ENCODE measurements around the gene CYB5R3. TPM values are rescaled to one million over a fixed set of nuclear protein-coding genes. Genes with fewer than 3 reads are reported as not detected.

Gene CYB5R3
- total and polyA plus RNA-seq, 4 donors = 346 to 756 (median 437) TPM

GRCh38 chr22:42615092-42615859 is 33.9 kb downstream of the CYB5R3 start:
- Histone ChIP-seq H3K9me3 (ENCODE audit: control insufficient read depth, low read length) (no peaks in the 10 kb centered on the region), H3K27me3 (ENCODE audit: control insufficient read depth in 1 of 2, insufficient read depth in 2 of 2, low read length in 1 of 2) (peaks cover 0 to 5% of the 10 kb centered on the region in 2 donors), H3K36me3 (ENCODE audit: control insufficient read depth in 1 of 2, insufficient read depth in 2 of 2, low read length in 1 of 2) (no peaks in the 10 kb centered on the region), H3K4me1 (ENCODE audit: control insufficient read depth in 1 of 2, insufficient read depth in 2 of 2, low read length in 2 of 2) (no peaks in the 10 kb centered on the region), H3K4me3 (ENCODE audit: low read length in 2 of 2) (peak overlapping the region in 1 of 2 donors; percentile 5), H3K27ac (ENCODE audit: low read depth in 1 of 2, low read length in 2 of 2) (peak overlapping the region; percentile 37 to 97)
- WGBS, 2 donors = 0 to 1% methylated on average over 35 of the region's 35 CpGs
- ATAC-seq (ENCODE audit: low FRiP score) (peak; percentile 85), DNase-seq (peak; percentile 91)
- intact Hi-C loops (cut with DNase I) = no loop called here

GRCh38 chr22:42614312-42615091 is 34.7 kb downstream of the CYB5R3 start, which contains the start of gene POLDIP3:
TSS of gene POLDIP3 (minus strand) at chr22:42614883. CDS start at chr22:42614857, 26 bp downstream.
- H3K36me3 ChIP-seq (ENCODE audit: control insufficient read depth in 1 of 2, insufficient read depth in 2 of 2, low read length in 1 of 2) = no peaks in the 10 kb centered on the region
- no peaks in the 10 kb centered on the region for H3K4me1 ChIP-seq (ENCODE audit: control insufficient read depth in 1 of 2, insufficient read depth in 2 of 2, low read length in 2 of 2)
- no peaks in the 10 kb centered on the region for H3K9me3 ChIP-seq (ENCODE audit: control insufficient read depth, low read length)
- peaks cover 0 to 5% of the 10 kb centered on the region in 2 donors for H3K27me3 ChIP-seq (ENCODE audit: control insufficient read depth in 1 of 2, insufficient read depth in 2 of 2, low read length in 1 of 2)
- peak within 1 kb of the TSS; percentile 51 to 81 for H3K4me3 ChIP-seq (ENCODE audit: low read length in 2 of 2)
- peak within 1 kb of the TSS; percentile 43 to 97 for H3K27ac ChIP-seq (ENCODE audit: low read depth in 1 of 2, low read length in 2 of 2)
- WGBS, 2 donors = 0% methylated on average over 65 to 85 of the region's 85 CpGs
- DNase-seq (peak; percentile 100), ATAC-seq (ENCODE audit: low FRiP score) (peak; percentile 97)
- intact Hi-C loops (cut with DNase I) = no loop called here

- 0% methylated on average over 10 of the region's 10 CpGs for WGBS, 2 donors
Observed at GRCh38 chr22:42613872-42614301, 35.3 kb downstream of the CYB5R3 start.

GRCh38 chr22:42612336-42612735 is 36.9 kb downstream of the CYB5R3 start:
- Histone ChIP-seq H3K36me3 (ENCODE audit: control insufficient read depth in 1 of 2, insufficient read depth in 2 of 2, low read length in 1 of 2) (no peaks in the 10 kb centered on the region), H3K9me3 (ENCODE audit: control insufficient read depth, low read length) (no peaks in the 10 kb centered on the region), H3K27ac (ENCODE audit: low read depth in 1 of 2, low read length in 2 of 2) (no peak overlapping the region), H3K27me3 (ENCODE audit: control insufficient read depth in 1 of 2, insufficient read depth in 2 of 2, low read length in 1 of 2) (peaks cover 0 to 5% of the 10 kb centered on the region in 2 donors), H3K4me3 (ENCODE audit: low read length in 2 of 2) (no peak overlapping the region), H3K4me1 (ENCODE audit: control insufficient read depth in 1 of 2, insufficient read depth in 2 of 2, low read length in 2 of 2) (no peaks in the 10 kb centered on the region)
- ATAC-seq (ENCODE audit: low FRiP score) = no peak
- no peak for DNase-seq
- intact Hi-C loops (cut with DNase I) = no loop called here
- WGBS, 2 donors = 62 to 64% methylated on average over 11 of the region's 11 CpGs

More at GRCh38 chr22:42613872-42614301, 35.3 kb downstream of the CYB5R3 start:
- ATAC-seq (ENCODE audit: low FRiP score) (no peak), DNase-seq (peak in 1 of 2 donors; percentile 61)
- Histone ChIP-seq H3K4me1 (ENCODE audit: control insufficient read depth in 1 of 2, insufficient read depth in 2 of 2, low read length in 2 of 2) (no peaks in the 10 kb centered on the region), H3K27me3 (ENCODE audit: control insufficient read depth in 1 of 2, insufficient read depth in 2 of 2, low read length in 1 of 2) (peaks cover 0 to 5% of the 10 kb centered on the region in 2 donors), H3K36me3 (ENCODE audit: control insufficient read depth in 1 of 2, insufficient read depth in 2 of 2, low read length in 1 of 2) (no peaks in the 10 kb centered on the region), H3K4me3 (ENCODE audit: low read length in 2 of 2) (peak overlapping the region; percentile 51 to 81), H3K27ac (ENCODE audit: low read depth in 1 of 2, low read length in 2 of 2) (peak overlapping the region; percentile 43 to 85), H3K9me3 (ENCODE audit: control insufficient read depth, low read length) (no peaks in the 10 kb centered on the region)
- intact Hi-C loops (cut with DNase I) = no loop called here

GRCh38 chr22:42611051-42611450 is 38.1 kb downstream of the CYB5R3 start:
- DNase-seq (no peak), ATAC-seq (ENCODE audit: low FRiP score) (no peak)
- no peak overlapping the region for H3K27ac ChIP-seq (ENCODE audit: low read depth in 1 of 2, low read length in 2 of 2)
- intact Hi-C loops (cut with DNase I) = no loop called here
- 73 to 78% methylated on average over 1 of the region's 1 CpG for WGBS, 2 donors
- no peaks in the 10 kb centered on the region for H3K4me1 ChIP-seq (ENCODE audit: control insufficient read depth in 1 of 2, insufficient read depth in 2 of 2, low read length in 2 of 2)
- no peaks in the 10 kb centered on the region for H3K36me3 ChIP-seq (ENCODE audit: control insufficient read depth in 1 of 2, insufficient read depth in 2 of 2, low read length in 1 of 2)
- no peaks in the 10 kb centered on the region for H3K9me3 ChIP-seq (ENCODE audit: control insufficient read depth, low read length)
- H3K27me3 ChIP-seq (ENCODE audit: control insufficient read depth in 1 of 2, insufficient read depth in 2 of 2, low read length in 1 of 2) = peaks cover 0 to 5% of the 10 kb centered on the region in 2 donors
- H3K4me3 ChIP-seq (ENCODE audit: low read length in 2 of 2) = no peak overlapping the region

- ATAC-seq (ENCODE audit: low FRiP score) (no peak), DNase-seq (no peak)
- H3K9me3 ChIP-seq (ENCODE audit: control insufficient read depth, low read length) = no peaks in the 10 kb centered on the region
- no peak overlapping the region for H3K27ac ChIP-seq (ENCODE audit: low read depth in 1 of 2, low read length in 2 of 2)
- no peaks in the 10 kb centered on the region for H3K36me3 ChIP-seq (ENCODE audit: control insufficient read depth in 1 of 2, insufficient read depth in 2 of 2, low read length in 1 of 2)
- H3K27me3 ChIP-seq (ENCODE audit: control insufficient read depth in 1 of 2, insufficient read depth in 2 of 2, low read length in 1 of 2) = peaks cover 0 to 1% of the 10 kb centered on the region in 2 donors
- intact Hi-C loops (cut with DNase I) = no loop called here
- 69 to 74% methylated on average over 5 of the region's 5 CpGs for WGBS, 2 donors
- no peak overlapping the region for H3K4me3 ChIP-seq (ENCODE audit: low read length in 2 of 2)
- no peaks in the 10 kb centered on the region for H3K4me1 ChIP-seq (ENCODE audit: control insufficient read depth in 1 of 2, insufficient read depth in 2 of 2, low read length in 2 of 2)
Observed at GRCh38 chr22:42610186-42610585, 39.0 kb downstream of the CYB5R3 start.

- H3K4me1 ChIP-seq (ENCODE audit: control insufficient read depth in 1 of 2, insufficient read depth in 2 of 2, low read length in 2 of 2) = no peaks in the 10 kb centered on the region
- WGBS, 2 donors = 49 to 55% methylated on average over 11 of the region's 11 CpGs
- intact Hi-C loops (cut with DNase I) = no loop called here
- H3K4me3 ChIP-seq (ENCODE audit: low read length in 2 of 2) = no peak overlapping the region
- no peaks in the 10 kb centered on the region for H3K27me3 ChIP-seq (ENCODE audit: control insufficient read depth in 1 of 2, insufficient read depth in 2 of 2, low read length in 1 of 2)
- no peak overlapping the region for H3K27ac ChIP-seq (ENCODE audit: low read depth in 1 of 2, low read length in 2 of 2)
- no peak for ATAC-seq (ENCODE audit: low FRiP score)
- H3K9me3 ChIP-seq (ENCODE audit: control insufficient read depth, low read length) = no peaks in the 10 kb centered on the region
- no peaks in the 10 kb centered on the region for H3K36me3 ChIP-seq (ENCODE audit: control insufficient read depth in 1 of 2, insufficient read depth in 2 of 2, low read length in 1 of 2)
- DNase-seq = no peak
Observed at GRCh38 chr22:42608823-42609361, 40.3 kb downstream of the CYB5R3 start.

- H3K4me3 ChIP-seq (ENCODE audit: low read length in 2 of 2) = no peak overlapping the region
- no peak for ATAC-seq (ENCODE audit: low FRiP score)
- no peaks in the 10 kb centered on the region for H3K27me3 ChIP-seq (ENCODE audit: control insufficient read depth in 1 of 2, insufficient read depth in 2 of 2, low read length in 1 of 2)
- no peaks in the 10 kb centered on the region for H3K4me1 ChIP-seq (ENCODE audit: control insufficient read depth in 1 of 2, insufficient read depth in 2 of 2, low read length in 2 of 2)
- intact Hi-C loops (cut with DNase I) = no loop called here
- WGBS, 2 donors = 79 to 81% methylated on average over 11 of the region's 11 CpGs
- DNase-seq = no peak
- H3K9me3 ChIP-seq (ENCODE audit: control insufficient read depth, low read length) = no peaks in the 10 kb centered on the region
- H3K27ac ChIP-seq (ENCODE audit: low read depth in 1 of 2, low read length in 2 of 2) = no peak overlapping the region
- no peaks in the 10 kb centered on the region for H3K36me3 ChIP-seq (ENCODE audit: control insufficient read depth in 1 of 2, insufficient read depth in 2 of 2, low read length in 1 of 2)
Observed at GRCh38 chr22:42608136-42608822, 40.9 kb downstream of the CYB5R3 start.

All from aorta (tissue), 5 donors.